Peyer's patch (tissue), 4 donors: ENCODE results near the gene IGSF9. TPM values are rescaled to one million over a fixed set of nuclear protein-coding genes. Genes with fewer than 3 reads are reported as not detected.

ENCODE experiments used
- DNase-seq, 3 donors: peaks; one replicate each; pipeline ENCODE4 v3.0.0-alpha.2; 2017 to 2019
- H3K27ac ChIP-seq, 4 donors: fragments of 200-600 bp; sonication (generic); one replicate each; pipeline ENCODE4 v1.5.1; 2016 to 2019
- H3K27me3 ChIP-seq, 2 donors: fragments of 200-600 bp; sonication (generic); one replicate each; pipeline ENCODE4 v1.5.1; 2019
- H3K36me3 ChIP-seq, 3 donors: fragments of 200-600 bp; sonication (generic); one replicate each; pipeline ENCODE4 v1.5.1; 2016 to 2019
- H3K4me1 ChIP-seq, 4 donors: fragments of 200-600 bp; sonication (generic); one replicate each; pipeline ENCODE4 v1.5.1; 2016 to 2019
- H3K4me3 ChIP-seq, 4 donors: fragments of 200-600 bp; sonication (generic); 1 replicate in 3 of 4; 2 replicates in 1 of 4; pipeline ENCODE4 v1.5.1; 2016 to 2019; ENCODE audit warnings: mild to moderate bottlenecking in 1 of 4
- H3K9me3 ChIP-seq, 4 donors: fragments of 200-600 bp; sonication (generic); one replicate each; pipeline ENCODE4 v1.5.1; 2016 to 2019; ENCODE audit warnings: mild to moderate bottlenecking in 1 of 4
- CTCF ChIP-seq, 6 experiments: fragments of 450-650 bp in 4 of 6; fragments of 200-600 bp in 2 of 6; sonication (generic) in 1 of 6; IDR thresholded peaks; one replicate each; pipeline ENCODE4 v1.5.1; 2017 to 2019; ENCODE audit warnings: antibody characterized with exemption in 6 of 6, mild to moderate bottlenecking in 3 of 6, moderate library complexity in 1 of 6
- POLR2A ChIP-seq, 2 donors: fragments of 450-650 bp; IDR thresholded peaks; one replicate each; pipeline ENCODE4 v1.5.1; 2017; ENCODE audit warnings: antibody characterized with exemption in 2 of 2, mild to moderate bottlenecking in 2 of 2, moderate library complexity in 2 of 2
- small RNA-seq, 2 donors: library from RNA; depleted of rRNA; stranded (forward); fragments of <200 nt; gene quantifications; one replicate each; pipeline ENCODE3, GENCODE V24; 2016
- total RNA-seq, 4 donors: library from RNA; depleted of rRNA; stranded (reverse); fragments of >200 nt; gene quantifications; one replicate each; pipeline ENCODE4 v1.1.0, GENCODE V29; 2016

IGSF9 gene
- total RNA-seq, 4 donors from 2014 or later, result 5.8 to 169 (median 40.6) TPM

- Histone ChIP-seq H3K27ac (peak overlapping the region in 2 of 4 donors; percentile 10 to 18), H3K4me3 (no peak overlapping the region), H3K27me3 (no peaks in the 10 kb centered on the region), H3K9me3 (no peaks in the 10 kb centered on the region), H3K36me3 (no peaks in the 10 kb centered on the region), H3K4me1 (peaks cover 0 to 13% (median 0%) of the 10 kb centered on the region in 4 donors)
- DNase-seq, result peak; percentile 54 to 98 (median 96)
- TF ChIP-seq POLR2A (IDR thresholded peaks at IDR 0.05) (no peak), CTCF (IDR thresholded peaks at IDR 0.05) (no peak)
Measured at GRCh38 chr1:159881622-159882526, 63.5 kb downstream of the IGSF9 start.

- no peaks in the 10 kb centered on the region for H3K9me3 ChIP-seq
- H3K36me3 ChIP-seq, result no peaks in the 10 kb centered on the region
- peaks cover 0 to 13% (median 0%) of the 10 kb centered on the region in 4 donors for H3K4me1 ChIP-seq
- no peak overlapping the region for H3K4me3 ChIP-seq
- H3K27ac ChIP-seq, result no peak overlapping the region
- no peaks in the 10 kb centered on the region for H3K27me3 ChIP-seq
- TF ChIP-seq CTCF (IDR thresholded peaks at IDR 0.05) (no peak), POLR2A (IDR thresholded peaks at IDR 0.05) (no peak)
- DNase-seq, result no peak
Measured at GRCh38 chr1:159880430-159880829, 65.0 kb downstream of the IGSF9 start.

GRCh38 chr1:159879977-159880376, 65.4 kb downstream of the IGSF9 start:
- H3K27me3 ChIP-seq, result no peaks in the 10 kb centered on the region
- no peaks in the 10 kb centered on the region for H3K36me3 ChIP-seq
- peaks cover 0 to 13% (median 0%) of the 10 kb centered on the region in 4 donors for H3K4me1 ChIP-seq
- no peak for DNase-seq
- H3K9me3 ChIP-seq, result no peaks in the 10 kb centered on the region
- H3K4me3 ChIP-seq, result no peak overlapping the region
- TF ChIP-seq POLR2A (IDR thresholded peaks at IDR 0.05), result no peak
- no peak overlapping the region for H3K27ac ChIP-seq

GRCh38 chr1:159879136-159879535, 66.3 kb downstream of the IGSF9 start:
- H3K36me3 ChIP-seq, result no peaks in the 10 kb centered on the region
- no peak overlapping the region for H3K27ac ChIP-seq
- H3K4me3 ChIP-seq, result no peak overlapping the region
- no peak for DNase-seq
- no peaks in the 10 kb centered on the region for H3K27me3 ChIP-seq
- H3K9me3 ChIP-seq, result no peaks in the 10 kb centered on the region
- TF ChIP-seq POLR2A (IDR thresholded peaks at IDR 0.05) (no peak), CTCF (IDR thresholded peaks at IDR 0.05) (no peak)
- H3K4me1 ChIP-seq, result peaks cover 0 to 13% (median 0%) of the 10 kb centered on the region in 4 donors

- H3K9me3 ChIP-seq, result no peaks in the 10 kb centered on the region
- TF ChIP-seq CTCF (IDR thresholded peaks at IDR 0.05) (no peak), POLR2A (IDR thresholded peaks at IDR 0.05) (no peak)
- no peaks in the 10 kb centered on the region for H3K27me3 ChIP-seq
- H3K36me3 ChIP-seq, result no peaks in the 10 kb centered on the region
- DNase-seq, result no peak
- H3K4me1 ChIP-seq, result peaks cover 0 to 13% (median 0%) of the 10 kb centered on the region in 4 donors
- H3K4me3 ChIP-seq, result no peak overlapping the region
- no peak overlapping the region for H3K27ac ChIP-seq
Measured at GRCh38 chr1:159877695-159878444, 67.5 kb downstream of the IGSF9 start.

Small RNAs within 50 kb of the gene (small RNA-seq; reads per million reads assigned to genes)
- 0 reads per million in 2 donors for gene MIR4259

Other genes with a start within 250 kb of the IGSF9 start
- not detected for gene CRP, start 231.0 kb downstream of the IGSF9 start, total RNA-seq
- gene DUSP23, start 164.7 kb downstream of the IGSF9 start, total RNA-seq, result 100 to 1,000 TPM in 1 of 4 donors, 10 to 100 TPM in 3; 66.8 to 103 (median 74.2) TPM
- gene FCRL6, start 143.3 kb downstream of the IGSF9 start, total RNA-seq, result 10 to 100 TPM in 1 of 4 donors, 1 to 10 TPM in 1, not detected in 2; 2.4 to 13.2 TPM
- 10 to 100 TPM in 1 of 4 donors, 1 to 10 TPM in 2, not detected in 1; 1.1 to 18.2 (median 2.7) TPM for gene SLAMF8, start 118.7 kb downstream of the IGSF9 start, total RNA-seq
- under 1 TPM in 1 of 4 donors, not detected in 3; 0.85 TPM for gene VSIG8, start 83.0 kb downstream of the IGSF9 start, total RNA-seq
- 1 to 10 TPM in 1 of 4 donors, not detected in 3; 2.5 TPM for gene CFAP45, start 45.4 kb downstream of the IGSF9 start, total RNA-seq
- gene TAGLN2, start 20.1 kb downstream of the IGSF9 start, total RNA-seq, result 100 to 1,000 TPM; 120 to 304 (median 177) TPM
- gene SLAMF9, start 8.6 kb upstream of the IGSF9 start, total RNA-seq, result not detected
- gene PIGM, start 86.4 kb upstream of the IGSF9 start, total RNA-seq, result 1 to 10 TPM in 3 of 4 donors, under 1 TPM in 1; under 0.01 to 6.7 (median 5.5) TPM
- not detected for gene KCNJ10, start 124.5 kb upstream of the IGSF9 start, total RNA-seq
- not detected for gene KCNJ9, start 135.9 kb upstream of the IGSF9 start, total RNA-seq
- 10 to 100 TPM; 20.6 to 65.3 (median 38.9) TPM for gene IGSF8, start 153.0 kb upstream of the IGSF9 start, total RNA-seq
- 1 to 10 TPM; 2.3 to 7.4 (median 6.0) TPM for gene ATP1A2, start 170.1 kb upstream of the IGSF9 start, total RNA-seq
- under 1 TPM in 1 of 4 donors, not detected in 3; 0.57 TPM for gene ATP1A4, start 206.0 kb upstream of the IGSF9 start, total RNA-seq
- gene CASQ1, start 245.0 kb upstream of the IGSF9 start, total RNA-seq, result 1 to 10 TPM in 1 of 4 donors, not detected in 3; 2.6 TPM